Cardiac muscle cell (in vitro differentiated cells and primary cell): ENCODE data around the gene FNBP1L. TPM values are rescaled to one million over a fixed set of nuclear protein-coding genes. Genes with fewer than 3 reads are reported as not detected.

Experiments used
- DNase-seq, 2 donors: peaks; one replicate each; pipeline versions ENCODE4 v3.0.0 to v3.0.0-alpha.2; 2010 to 2017; ENCODE audit warnings: low read depth in 1 of 2, low spot score in 1 of 2
- H3K27ac ChIP-seq: fragments of 200-600 bp; sonication (generic); 2 replicates; pipeline ENCODE4 v1.5.1; 2016
- H3K27me3 ChIP-seq: fragments of 200-600 bp; sonication (generic); 2 replicates; pipeline ENCODE4 v1.6.0; 2016; ENCODE audit warnings: control low read depth
- H3K36me3 ChIP-seq: fragments of 200-600 bp; sonication (generic); 2 replicates; pipeline ENCODE4 v1.5.1; 2016; ENCODE audit warnings: control low read depth
- H3K4me1 ChIP-seq: fragments of 200-600 bp; sonication (generic); 2 replicates; pipeline ENCODE4 v1.8.1; 2017; ENCODE audit warnings: low read depth, mild to moderate bottlenecking, mixed run types
- H3K4me3 ChIP-seq: fragments of 200-600 bp; sonication (generic); 2 replicates; pipeline ENCODE4 v1.5.1; 2016; ENCODE audit warnings: mild to moderate bottlenecking
- H3K9me3 ChIP-seq: fragments of 200-600 bp; sonication (generic); 2 replicates; pipeline ENCODE4 v1.5.1; 2017; ENCODE audit warnings: low read depth, mild to moderate bottlenecking, control low read depth
- polyA plus RNA-seq: library from polyadenylated mRNA; unstranded; fragments of >200 nt; fragmentation: Nextera tagmentation; extraction: Ambion mirVana; gene quantifications from 2 replicates; pipeline ENCODE4 v1.2.1, GENCODE V29; 2016
- total RNA-seq: library from RNA; depleted of rRNA; stranded (reverse); fragments of >200 nt; gene quantifications from 2 replicates; pipeline ENCODE4 v1.2.3, GENCODE V29; 2016
- TF ChIP-seq, protein P1 (sequence below): IDR thresholded peaks from 2 replicates; pipeline ENCODE4 v1.5.1; 2012; ENCODE audit warnings: low read depth, mild to moderate bottlenecking, low read length

Gene FNBP1L
- total and polyA plus RNA-seq, 2 experiments from 2014 or later, result 12.3 to 13.8 TPM

DNA sequence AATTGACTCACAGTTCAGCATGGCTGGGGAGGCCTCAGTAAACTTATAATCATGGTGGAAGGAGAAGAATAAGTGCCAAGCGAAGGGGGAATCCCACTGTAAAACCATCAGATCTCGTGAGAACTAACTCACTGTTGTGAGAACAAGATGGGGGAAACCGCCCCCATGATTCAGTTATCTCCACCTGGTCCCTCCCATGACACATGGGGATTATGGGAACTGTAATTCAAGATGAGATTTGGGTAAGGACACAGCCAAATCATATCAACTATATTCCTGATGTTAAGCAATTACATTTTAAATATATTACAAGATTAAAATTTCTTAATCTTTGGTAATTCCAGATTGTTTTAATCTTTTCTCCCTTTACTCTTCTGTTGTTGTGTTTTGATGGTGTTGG, 55.2 kb downstream of the FNBP1L start:
- DNase-seq, result no peak
- Histone ChIP-seq H3K27me3 (no peaks in the 10 kb centered on the region), H3K4me1 (no peaks in the 10 kb centered on the region), H3K4me3 (no peak overlapping the region), H3K9me3 (no peaks in the 10 kb centered on the region), H3K36me3 (no peaks in the 10 kb centered on the region), H3K27ac (no peak overlapping the region)
- TF ChIP-seq, protein P1, sequence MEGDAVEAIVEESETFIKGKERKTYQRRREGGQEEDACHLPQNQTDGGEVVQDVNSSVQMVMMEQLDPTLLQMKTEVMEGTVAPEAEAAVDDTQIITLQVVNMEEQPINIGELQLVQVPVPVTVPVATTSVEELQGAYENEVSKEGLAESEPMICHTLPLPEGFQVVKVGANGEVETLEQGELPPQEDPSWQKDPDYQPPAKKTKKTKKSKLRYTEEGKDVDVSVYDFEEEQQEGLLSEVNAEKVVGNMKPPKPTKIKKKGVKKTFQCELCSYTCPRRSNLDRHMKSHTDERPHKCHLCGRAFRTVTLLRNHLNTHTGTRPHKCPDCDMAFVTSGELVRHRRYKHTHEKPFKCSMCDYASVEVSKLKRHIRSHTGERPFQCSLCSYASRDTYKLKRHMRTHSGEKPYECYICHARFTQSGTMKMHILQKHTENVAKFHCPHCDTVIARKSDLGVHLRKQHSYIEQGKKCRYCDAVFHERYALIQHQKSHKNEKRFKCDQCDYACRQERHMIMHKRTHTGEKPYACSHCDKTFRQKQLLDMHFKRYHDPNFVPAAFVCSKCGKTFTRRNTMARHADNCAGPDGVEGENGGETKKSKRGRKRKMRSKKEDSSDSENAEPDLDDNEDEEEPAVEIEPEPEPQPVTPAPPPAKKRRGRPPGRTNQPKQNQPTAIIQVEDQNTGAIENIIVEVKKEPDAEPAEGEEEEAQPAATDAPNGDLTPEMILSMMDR, result no peak

DNA sequence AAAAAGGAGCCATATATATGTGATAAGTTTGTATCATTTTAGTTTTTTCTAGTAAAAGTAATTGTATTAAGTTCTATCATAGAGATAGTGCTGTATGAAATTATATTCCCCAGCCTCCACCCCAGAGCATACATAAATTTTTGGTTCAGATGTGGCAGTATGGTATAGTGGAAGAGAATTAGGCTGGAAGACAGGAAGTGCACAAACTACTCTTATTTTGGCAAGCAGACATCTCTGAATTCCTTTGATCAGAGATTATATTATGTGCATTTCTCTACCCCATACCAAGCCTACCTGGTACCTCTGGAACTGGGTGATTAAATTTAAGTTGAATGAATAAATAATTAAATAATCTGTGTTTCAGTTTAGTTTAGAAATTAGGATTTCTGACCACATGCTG, 55.9 kb downstream of the FNBP1L start:
- Histone ChIP-seq H3K9me3 (no peaks in the 10 kb centered on the region), H3K4me1 (no peaks in the 10 kb centered on the region), H3K4me3 (no peak overlapping the region), H3K27ac (no peak overlapping the region), H3K36me3 (no peaks in the 10 kb centered on the region), H3K27me3 (no peaks in the 10 kb centered on the region)
- DNase-seq, result no peak
- TF ChIP-seq, protein P1, result no peak

DNA sequence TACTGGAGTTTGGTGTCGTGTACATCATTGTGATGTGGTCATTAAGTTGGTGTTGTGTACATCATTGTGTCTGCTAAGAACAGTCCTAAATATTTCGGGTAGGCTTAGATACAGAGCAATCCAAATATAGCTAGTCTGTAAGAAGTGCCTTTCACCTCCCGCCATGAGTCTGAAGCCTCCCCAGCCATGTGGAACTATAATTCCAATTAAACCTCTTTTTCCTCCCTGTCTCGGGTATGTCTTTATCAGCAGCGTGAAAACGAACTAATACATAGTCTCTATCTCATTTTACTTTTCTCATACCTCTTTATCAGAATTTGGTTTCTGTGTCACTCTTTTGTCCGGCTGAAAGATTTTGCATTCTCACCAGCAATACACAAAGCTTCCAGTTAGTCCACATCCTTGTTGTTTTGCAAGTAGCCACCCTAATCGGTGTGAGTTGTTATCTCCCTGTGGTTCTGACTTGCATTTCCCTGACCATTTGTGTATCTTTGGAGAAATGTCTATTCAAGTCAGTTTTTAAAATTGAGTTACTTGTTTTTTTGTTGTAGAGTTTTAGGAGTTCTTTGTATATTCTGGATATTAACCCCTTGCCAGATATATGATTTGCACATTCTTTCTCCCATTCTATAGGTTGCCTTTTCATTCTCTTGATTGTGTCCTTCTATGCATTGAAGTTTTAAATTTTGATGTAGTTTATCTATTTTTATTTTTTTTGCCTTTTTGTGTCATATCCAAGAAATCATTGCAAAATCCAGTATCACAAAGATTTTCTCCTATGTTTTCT, 56.5 kb downstream of the FNBP1L start:
- Histone ChIP-seq H3K4me1 (no peaks in the 10 kb centered on the region), H3K27ac (no peak overlapping the region), H3K36me3 (no peaks in the 10 kb centered on the region), H3K27me3 (no peaks in the 10 kb centered on the region), H3K4me3 (no peak overlapping the region), H3K9me3 (no peaks in the 10 kb centered on the region)
- TF ChIP-seq, protein P1, result no peak
- peak in 1 of 2 donors; percentile 74 for DNase-seq

DNA sequence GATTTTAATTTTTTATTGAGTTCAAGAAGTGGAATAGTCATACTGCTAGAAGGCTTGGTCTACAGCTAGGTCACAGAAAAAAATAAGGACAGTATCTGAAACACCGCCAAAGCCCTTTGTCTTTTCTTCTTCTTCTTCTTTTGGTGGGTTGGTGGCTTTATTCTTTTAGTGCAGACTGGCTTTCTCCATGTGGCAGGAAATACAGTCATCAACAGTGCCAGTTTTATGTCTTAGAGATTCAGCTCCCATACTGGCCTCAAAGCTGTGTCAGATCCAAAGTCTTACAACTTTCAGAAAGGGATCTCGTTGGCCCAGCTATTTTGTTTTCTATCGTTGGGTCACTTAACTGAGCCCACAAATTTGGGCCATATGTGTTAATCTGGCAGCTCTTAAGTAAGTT, 58.2 kb downstream of the FNBP1L start:
- Histone ChIP-seq H3K9me3 (no peaks in the 10 kb centered on the region), H3K4me1 (no peaks in the 10 kb centered on the region), H3K4me3 (no peak overlapping the region), H3K27ac (no peak overlapping the region), H3K36me3 (no peaks in the 10 kb centered on the region), H3K27me3 (no peaks in the 10 kb centered on the region)
- TF ChIP-seq, protein P1, result no peak
- DNase-seq, result no peak

DNA sequence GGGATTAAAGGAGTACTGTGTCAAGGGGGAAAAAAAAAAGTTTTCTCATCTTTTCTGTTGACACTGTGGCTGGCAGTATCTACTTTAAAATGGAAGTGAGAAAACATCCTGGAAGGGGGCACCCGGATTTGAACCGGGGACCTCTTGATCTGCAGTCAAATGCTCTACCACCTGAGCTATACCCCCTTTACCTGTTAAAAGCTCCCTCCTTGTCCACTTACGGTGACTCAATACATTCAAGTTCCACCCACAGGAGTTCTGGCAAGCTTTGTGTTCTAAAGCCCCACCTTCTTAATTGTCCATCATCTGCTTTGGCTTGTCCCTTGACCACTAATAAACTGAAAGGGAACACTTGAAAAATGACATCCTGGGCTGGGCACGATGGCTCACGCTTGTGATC, 68.2 kb downstream of the FNBP1L start:
- no peak for DNase-seq
- Histone ChIP-seq H3K27me3 (no peaks in the 10 kb centered on the region), H3K36me3 (no peaks in the 10 kb centered on the region), H3K4me1 (no peaks in the 10 kb centered on the region), H3K9me3 (no peaks in the 10 kb centered on the region), H3K27ac (no peak overlapping the region), H3K4me3 (no peak overlapping the region)
- TF ChIP-seq, protein P1, result no peak
